NCI-H460 (cell line): ENCODE results near the gene ITGA7. TPM values are rescaled to one million over a fixed set of nuclear protein-coding genes. Genes with fewer than 3 reads are reported as not detected.
"Not testable (repeated sequence)": the region's sequence is repeated elsewhere in the genome, so short reads cannot be mapped to it uniquely, and the experiment has no call there.

ENCODE experiments used
- DNase-seq: peaks from one replicate; pipeline ENCODE4 v3.0.0-alpha.2; 2016; ENCODE audit warnings: low read depth; ENCODE audit errors: extremely low read depth
- small RNA-seq, 2 experiments: library from RNA; depleted of rRNA; stranded (forward); fragments of <200 nt; gene quantifications; one replicate each; pipeline ENCODE3, GENCODE V24; 2014
- total RNA-seq: library from RNA; depleted of rRNA; stranded (reverse); fragments of >200 nt; shearing (Covaris generic); gene quantifications from 2 replicates; pipeline ENCODE4 v1.2.3, GENCODE V29; 2014; rRNA removed

ITGA7 gene
- total RNA-seq, 1 experiment from 2014 or later, result 1.2 TPM

- no peak for DNase-seq
Observed at GRCh38 chr12:55657212-55657611, 50.5 kb downstream of the ITGA7 start.

DNA sequence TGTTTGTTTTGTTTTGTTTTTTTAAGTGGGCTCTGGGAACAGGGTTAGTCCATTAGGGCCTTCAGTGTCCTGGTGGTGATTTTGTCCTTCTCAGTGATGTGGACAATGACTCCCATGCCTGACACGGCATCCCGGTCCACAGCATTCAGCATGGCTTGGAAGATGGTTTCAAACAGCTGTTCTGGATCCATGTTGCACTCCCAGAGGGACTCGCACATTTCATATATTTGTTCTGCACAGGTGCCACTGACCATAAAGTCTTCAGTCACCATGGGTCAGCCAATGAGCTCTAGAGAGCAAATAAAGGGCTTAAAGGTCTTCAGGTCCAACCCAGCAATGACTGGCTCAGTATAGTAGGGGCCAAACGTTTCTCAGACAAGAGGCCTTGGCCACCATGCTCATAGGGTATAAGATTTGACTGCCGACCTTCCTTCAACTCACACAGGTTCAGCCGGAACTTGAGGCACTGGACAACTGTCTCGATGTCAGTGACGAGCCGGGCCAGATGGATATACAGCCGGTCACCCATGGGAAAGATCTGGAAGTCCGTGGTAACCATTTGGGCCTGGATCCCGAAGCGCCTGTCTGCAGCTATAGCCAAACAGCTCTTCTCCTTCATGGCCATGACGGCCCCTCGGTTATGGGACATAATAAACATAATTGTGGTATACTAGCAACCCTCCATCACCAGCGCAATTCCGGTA lies 53.0 kb downstream of the ITGA7 start:
- DNase-seq, result no peak

GRCh38 chr12:55653031-55653430 lies 54.7 kb downstream of the ITGA7 start:
- DNase-seq, result no peak

DNA sequence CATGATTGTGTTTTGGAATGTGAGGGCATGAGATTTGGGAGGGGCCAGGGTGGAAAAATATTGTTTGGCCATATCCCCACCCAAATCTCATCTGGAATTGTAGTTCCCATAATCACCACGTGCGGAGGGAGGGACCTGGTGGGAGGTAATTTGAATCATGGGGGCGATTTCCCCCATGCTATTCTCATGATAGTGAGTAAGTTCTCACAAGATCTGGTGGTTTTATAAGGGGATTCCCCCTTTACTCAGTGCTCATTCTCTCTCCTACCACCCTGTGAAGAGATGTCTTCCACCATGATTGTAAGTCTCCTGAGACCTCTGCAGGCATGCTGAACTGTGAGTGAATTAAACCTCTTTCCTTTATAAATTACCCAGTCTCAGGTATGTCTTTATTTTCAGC lies 55.4 kb downstream of the ITGA7 start:
- DNase-seq, result no peak

DNA sequence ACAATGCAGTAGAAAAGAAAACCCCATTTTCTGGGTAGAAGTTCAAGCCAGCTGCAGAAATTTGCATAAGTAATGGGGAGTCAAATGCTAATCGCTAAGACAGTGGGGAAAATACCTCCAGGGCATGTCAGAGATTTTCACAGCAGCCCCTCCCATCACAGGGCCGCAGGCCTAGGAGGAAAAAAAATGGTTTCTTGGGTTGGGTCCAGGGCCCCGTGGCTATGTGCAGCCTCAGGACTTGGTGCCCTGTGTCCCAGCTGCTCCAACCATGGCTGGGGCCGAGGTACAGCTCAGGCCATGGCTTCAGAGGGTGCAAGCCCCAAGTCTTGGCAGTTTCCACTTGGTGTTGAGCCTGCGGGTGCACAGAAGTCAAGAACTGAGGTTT lies 56.4 kb downstream of the ITGA7 start:
- DNase-seq, result no peak

- not testable (repeated sequence) for DNase-seq
Observed at GRCh38 chr12:55650620-55651298, 56.9 kb downstream of the ITGA7 start.

DNA sequence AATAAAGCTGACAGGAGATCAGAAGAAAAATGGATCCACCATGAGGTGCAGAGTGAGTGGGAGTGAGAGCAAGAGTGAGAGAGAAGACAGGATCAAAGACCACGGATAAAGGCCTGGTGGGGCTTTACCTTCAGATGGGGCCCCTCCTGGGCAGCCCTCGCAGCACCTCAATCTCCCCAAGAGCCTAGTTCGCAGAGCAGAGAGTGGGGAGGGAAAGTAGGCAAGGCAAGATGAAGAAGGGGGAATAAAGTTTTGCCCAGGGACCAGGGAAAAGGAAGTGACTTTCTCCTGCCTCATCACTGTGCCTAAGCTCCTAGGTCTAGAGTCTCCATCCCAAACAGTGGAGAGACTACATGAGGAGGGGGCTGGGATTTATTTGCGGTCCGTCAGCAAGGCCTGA lies 60.7 kb downstream of the ITGA7 start:
- DNase-seq, result no peak

GRCh38 chr12:55644591-55644990 lies 63.1 kb downstream of the ITGA7 start:
- DNase-seq, result no peak

GRCh38 chr12:55642669-55643068 lies 65.0 kb downstream of the ITGA7 start:
- DNase-seq, result no peak

DNA sequence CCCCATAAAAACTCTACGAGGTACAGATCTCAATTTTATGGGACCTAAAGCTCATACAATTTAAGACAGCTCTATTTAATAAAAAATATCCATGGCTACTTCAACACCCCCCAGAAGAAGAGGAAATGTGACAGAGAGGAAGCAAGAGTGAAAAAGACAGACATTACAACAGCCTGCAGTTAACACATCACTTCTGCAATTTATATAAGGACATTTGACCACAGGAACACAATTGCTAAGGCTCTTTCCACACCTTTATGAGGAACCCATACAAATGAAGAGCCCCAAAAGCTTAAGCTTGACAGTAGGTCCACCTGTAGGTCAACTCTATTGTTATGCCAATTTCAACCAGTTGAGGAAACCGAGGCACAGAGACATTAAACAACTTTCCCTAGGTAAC lies 65.4 kb downstream of the ITGA7 start:
- no peak for DNase-seq

- no peak for DNase-seq
Observed at GRCh38 chr12:55641595-55641994, 66.1 kb downstream of the ITGA7 start.

DNA sequence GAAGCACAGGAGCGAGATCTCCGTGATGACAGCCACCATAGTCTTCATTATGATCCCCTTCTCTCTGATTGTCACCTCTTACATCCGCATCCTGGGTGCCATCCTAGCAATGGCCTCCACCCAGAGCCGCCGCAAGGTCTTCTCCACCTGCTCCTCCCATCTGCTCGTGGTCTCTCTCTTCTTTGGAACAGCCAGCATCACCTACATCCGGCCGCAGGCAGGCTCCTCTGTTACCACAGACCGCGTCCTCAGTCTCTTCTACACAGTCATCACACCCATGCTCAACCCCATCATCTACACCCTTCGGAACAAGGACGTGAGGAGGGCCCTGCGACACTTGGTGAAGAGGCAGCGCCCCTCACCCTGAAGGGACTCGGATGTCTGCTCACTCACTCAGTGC lies 70.2 kb downstream of the ITGA7 start:
- DNase-seq, result no peak

DNA sequence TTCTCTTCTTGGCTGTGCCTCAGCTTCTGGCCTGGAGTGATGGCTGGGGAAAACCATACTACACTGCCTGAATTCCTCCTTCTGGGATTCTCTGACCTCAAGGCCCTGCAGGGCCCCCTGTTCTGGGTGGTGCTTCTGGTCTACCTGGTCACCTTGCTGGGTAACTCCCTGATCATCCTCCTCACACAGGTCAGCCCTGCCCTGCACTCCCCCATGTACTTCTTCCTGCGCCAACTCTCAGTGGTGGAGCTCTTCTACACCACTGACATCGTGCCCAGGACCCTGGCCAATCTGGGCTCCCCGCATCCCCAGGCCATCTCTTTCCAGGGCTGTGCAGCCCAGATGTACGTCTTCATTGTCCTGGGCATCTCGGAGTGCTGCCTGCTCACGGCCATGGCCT lies 70.9 kb downstream of the ITGA7 start, which contains the start of gene OR10P1:
Gene OR10P1, plus strand, starts transcription at position 40 of the 400 bp plus-strand sequence. Its CDS starts 0 bp downstream, at position 40.
- no peak for DNase-seq

DNA sequence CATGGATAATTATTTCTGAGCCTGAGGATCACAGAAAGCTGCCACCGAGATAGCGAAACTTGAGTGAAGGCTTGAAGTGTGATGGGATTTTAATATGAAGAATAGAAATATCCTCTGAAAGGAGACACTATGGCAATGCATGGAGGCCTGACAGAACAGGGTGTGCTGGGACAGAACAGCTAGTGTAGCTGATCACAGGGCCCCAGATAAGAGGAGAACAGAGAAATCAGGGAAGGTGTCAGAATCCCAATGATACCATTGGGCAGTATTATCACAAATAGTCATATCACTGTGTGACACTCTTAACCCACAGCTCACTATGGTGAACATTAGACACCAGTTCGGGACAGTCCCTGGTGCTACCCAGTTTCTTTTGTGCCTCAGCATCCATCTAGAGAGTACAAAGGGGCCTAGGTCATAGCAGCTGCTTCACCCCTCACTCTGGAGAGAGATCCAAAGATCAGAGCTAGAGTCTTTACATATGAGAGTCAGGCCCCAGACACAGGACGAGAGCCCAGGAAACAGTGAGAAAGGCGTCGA lies 71.5 kb downstream of the ITGA7 start:
- DNase-seq, result no peak

Small RNA genes within 50 kb of the gene (small RNA-seq; reads per million reads assigned to genes)
- gene AC009779.1 (0 reads per million in 2 experiments), gene AC009779.5 (0 reads per million in 2 experiments), gene RF00017 (0 reads per million in 2 experiments)

Other genes with a start within 250 kb of the ITGA7 start
- gene OR6C70, start 237.8 kb downstream of the ITGA7 start, total RNA-seq, result not detected in 2 replicates
- gene OR6C68, start 215.5 kb downstream of the ITGA7 start, total RNA-seq, result not detected in 2 replicates
- not detected in 2 replicates for gene OR6C4, start 158.3 kb downstream of the ITGA7 start, total RNA-seq
- gene OR2AP1, start 135.4 kb downstream of the ITGA7 start, total RNA-seq, result not detected in 2 replicates
- not detected in 2 replicates for gene OR10P1, start 71.0 kb downstream of the ITGA7 start, total RNA-seq
- 66.7 and 69.8 TPM in 2 replicates for gene BLOC1S1, start 8.1 kb upstream of the ITGA7 start, total RNA-seq
- 2.4 and 3.0 TPM in 2 replicates for gene RDH5, start 12.5 kb upstream of the ITGA7 start, total RNA-seq
- 434 and 500 TPM in 2 replicates for gene CD63, start 21.1 kb upstream of the ITGA7 start, total RNA-seq
- 1.0 and 2.0 TPM in 2 replicates for gene GDF11, start 35.2 kb upstream of the ITGA7 start, total RNA-seq
- gene SARNP, start 109.8 kb upstream of the ITGA7 start, total RNA-seq, result 122 and 140 TPM in 2 replicates
- 32.8 and 37.8 TPM in 2 replicates for gene ORMDL2, start 110.1 kb upstream of the ITGA7 start, total RNA-seq
- 25.8 and 32.2 TPM in 2 replicates for gene DNAJC14, start 121.7 kb upstream of the ITGA7 start, total RNA-seq
- not detected in 2 replicates for gene MMP19, start 135.0 kb upstream of the ITGA7 start, total RNA-seq
- gene PYM1, start 220.0 kb upstream of the ITGA7 start, total RNA-seq, result 33.0 and 33.1 TPM in 2 replicates
- gene DGKA, start 223.3 kb upstream of the ITGA7 start, total RNA-seq, result 14.1 and 15.5 TPM in 2 replicates